Coronary artery (tissue), 2 donors: Measurements from ENCODE around the gene MAPK9.

Source experiments
- DNase-seq: peaks from one replicate; pipeline ENCODE4 v3.0.0-alpha.2; 2017; ENCODE audit warnings: low spot score
- H3K27ac ChIP-seq, 2 donors: fragments of 200-600 bp; sonication (generic); one replicate each; pipeline ENCODE4 v1.5.1; 2016 to 2019
- H3K4me3 ChIP-seq: fragments of 200-600 bp; sonication (generic); 2 replicates; pipeline ENCODE4 v1.5.1; 2016; ENCODE audit warnings: mild to moderate bottlenecking, moderate library complexity
- TF ChIP-seq, protein P1 (sequence below): fragments of 200-600 bp; sonication (generic); IDR thresholded peaks from one replicate; pipeline ENCODE4 v1.5.1; 2019; ENCODE audit warnings: antibody characterized with exemption

The MAPK9 gene

DNA sequence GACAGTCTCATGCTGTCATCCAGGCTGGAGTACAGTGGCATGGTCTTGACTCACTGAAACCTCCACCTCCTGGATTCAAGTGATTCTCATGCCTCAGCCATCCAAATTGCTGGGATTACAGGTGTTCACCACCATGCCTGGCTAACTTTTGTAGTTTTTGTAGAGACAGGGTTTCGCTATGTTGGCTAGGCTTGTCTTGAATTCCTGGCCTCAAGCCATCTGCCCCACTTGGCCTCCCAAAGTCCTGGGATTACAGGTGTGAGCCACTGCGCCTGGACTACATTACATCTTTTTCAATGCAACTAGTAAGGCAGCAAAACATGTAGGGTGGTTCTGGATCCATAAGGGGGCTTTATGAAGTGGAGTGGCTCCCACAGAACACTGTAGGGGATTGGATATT lies 53.3 kb downstream of the MAPK9 start:
- no peak for DNase-seq
- Histone ChIP-seq H3K27ac (no peak overlapping the region), H3K4me3 (no peak overlapping the region)
- TF ChIP-seq, protein P1, sequence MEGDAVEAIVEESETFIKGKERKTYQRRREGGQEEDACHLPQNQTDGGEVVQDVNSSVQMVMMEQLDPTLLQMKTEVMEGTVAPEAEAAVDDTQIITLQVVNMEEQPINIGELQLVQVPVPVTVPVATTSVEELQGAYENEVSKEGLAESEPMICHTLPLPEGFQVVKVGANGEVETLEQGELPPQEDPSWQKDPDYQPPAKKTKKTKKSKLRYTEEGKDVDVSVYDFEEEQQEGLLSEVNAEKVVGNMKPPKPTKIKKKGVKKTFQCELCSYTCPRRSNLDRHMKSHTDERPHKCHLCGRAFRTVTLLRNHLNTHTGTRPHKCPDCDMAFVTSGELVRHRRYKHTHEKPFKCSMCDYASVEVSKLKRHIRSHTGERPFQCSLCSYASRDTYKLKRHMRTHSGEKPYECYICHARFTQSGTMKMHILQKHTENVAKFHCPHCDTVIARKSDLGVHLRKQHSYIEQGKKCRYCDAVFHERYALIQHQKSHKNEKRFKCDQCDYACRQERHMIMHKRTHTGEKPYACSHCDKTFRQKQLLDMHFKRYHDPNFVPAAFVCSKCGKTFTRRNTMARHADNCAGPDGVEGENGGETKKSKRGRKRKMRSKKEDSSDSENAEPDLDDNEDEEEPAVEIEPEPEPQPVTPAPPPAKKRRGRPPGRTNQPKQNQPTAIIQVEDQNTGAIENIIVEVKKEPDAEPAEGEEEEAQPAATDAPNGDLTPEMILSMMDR: no peak

DNA sequence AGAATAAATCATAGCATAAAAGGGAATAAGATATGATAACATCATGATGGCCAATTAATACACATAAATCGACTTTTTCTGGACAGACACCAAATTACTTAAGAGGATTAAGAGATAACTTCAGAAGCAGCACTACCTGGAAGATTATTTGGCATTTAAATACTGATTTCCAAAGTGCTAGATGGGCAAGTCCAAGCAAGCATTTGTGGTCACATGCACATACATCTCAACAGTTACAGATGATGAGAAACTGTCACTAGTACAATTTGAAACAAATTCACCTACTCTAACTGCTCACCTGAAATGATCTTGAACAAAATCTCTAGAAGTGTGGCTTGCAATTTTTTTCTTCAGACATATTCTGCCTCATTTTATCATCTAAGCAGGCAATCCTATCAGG lies 56.0 kb downstream of the MAPK9 start:
- Histone ChIP-seq H3K4me3 (no peak overlapping the region), H3K27ac (no peak overlapping the region)
- TF ChIP-seq, protein P1: no peak
- no peak for DNase-seq

DNA sequence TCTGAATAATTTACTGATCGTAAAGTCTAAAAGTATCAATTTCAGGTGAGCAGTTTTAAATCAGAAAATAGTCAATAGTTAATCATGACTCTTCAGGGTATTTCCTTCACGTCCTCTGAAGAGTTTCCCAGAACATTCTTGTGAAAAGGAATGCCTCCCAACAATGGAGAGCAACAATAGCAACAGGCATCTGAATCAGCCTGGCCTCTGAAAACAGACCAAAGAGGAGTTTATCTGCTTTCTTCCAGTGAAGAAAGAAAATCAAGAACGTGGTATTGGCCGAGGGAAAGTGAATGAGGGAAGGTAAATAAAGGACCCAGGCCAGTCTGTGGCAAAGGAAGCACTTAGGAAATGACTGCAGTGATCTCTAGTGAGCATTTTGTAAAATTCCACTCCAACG lies 56.8 kb downstream of the MAPK9 start:
- TF ChIP-seq, protein P1: no peak
- Histone ChIP-seq H3K27ac (no peak overlapping the region), H3K4me3 (no peak overlapping the region)
- no peak for DNase-seq

DNA sequence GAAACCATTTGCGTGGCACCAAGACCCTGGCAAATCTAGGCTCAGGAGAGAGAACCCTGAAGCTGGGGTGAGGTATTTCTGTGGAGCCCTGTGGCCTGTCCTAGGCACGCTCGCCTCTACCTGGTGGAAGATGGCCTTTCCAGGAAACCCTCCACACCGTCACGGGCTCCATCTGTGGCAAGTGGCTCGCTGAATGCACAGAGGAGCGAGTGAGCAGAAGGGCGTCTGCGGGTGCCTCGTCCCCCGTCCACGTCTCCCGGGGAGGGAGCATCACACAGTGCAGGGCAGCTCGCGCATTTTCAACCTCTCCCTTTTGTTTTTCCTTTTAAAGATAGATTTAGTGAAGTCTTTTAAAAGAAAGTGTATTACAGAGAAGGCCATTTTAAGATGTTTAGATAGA lies 57.6 kb downstream of the MAPK9 start:
- Histone ChIP-seq H3K27ac (no peak overlapping the region), H3K4me3 (no peak overlapping the region)
- TF ChIP-seq, protein P1: no peak
- no peak for DNase-seq

- TF ChIP-seq, protein P1: no peak
Measured at GRCh38 chr5:180233729-180234128, 58.2 kb downstream of the MAPK9 start.

DNA sequence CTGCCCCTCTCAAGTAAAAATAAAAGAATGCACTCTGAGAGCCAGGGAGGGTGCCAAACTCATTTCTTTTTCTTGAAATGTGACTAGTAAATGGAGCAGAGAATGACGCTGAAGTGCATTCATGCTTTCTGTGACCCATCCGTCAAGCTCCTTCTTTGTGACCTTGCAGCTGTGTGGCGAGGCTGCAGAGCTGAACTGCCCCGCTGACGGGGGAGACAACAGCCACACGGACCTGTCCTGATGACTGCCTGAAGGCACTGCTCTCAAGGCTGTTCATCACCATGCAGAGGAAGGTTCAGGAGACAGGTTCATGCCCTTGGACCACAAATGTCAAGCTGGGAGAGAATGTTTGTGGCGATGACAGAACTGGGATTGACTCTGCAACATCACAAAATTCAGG lies 61.9 kb downstream of the MAPK9 start:
- H3K27ac ChIP-seq: no peak overlapping the region
- TF ChIP-seq, protein P1: no peak
- DNase-seq: no peak
- H3K4me3 ChIP-seq: no peak overlapping the region

More at GRCh38 chr5:180233729-180234128, 58.2 kb downstream of the MAPK9 start:
- DNase-seq: no peak
- H3K4me3 ChIP-seq: no peak overlapping the region
- no peak overlapping the region for H3K27ac ChIP-seq

- TF ChIP-seq, protein P1: no peak
- H3K4me3 ChIP-seq: no peak overlapping the region
- H3K27ac ChIP-seq: no peak overlapping the region
- DNase-seq: no peak
Measured at GRCh38 chr5:180222056-180222455, 69.8 kb downstream of the MAPK9 start.
